NCI-H128 (cell line): ENCODE data around the gene TMPRSS7.
A peak's percentile ranks its signal among the peaks of the same experiment; 100 is the strongest.

Source experiments
- DNase-seq: peaks from one replicate; lab custom pipeline; 2025; ENCODE audit not compliant: unreplicated experiment; lab: John Stamatoyannopoulos, UW

The TMPRSS7 gene

GRCh38 chr3:112095731-112096130 is 61.2 kb downstream of the TMPRSS7 start:
- DNase-seq, result no peak

- no peak for DNase-seq
Observed at GRCh38 chr3:112096176-112096575, 61.6 kb downstream of the TMPRSS7 start.

GRCh38 chr3:112097378-112097777 is 62.8 kb downstream of the TMPRSS7 start:
- peak; percentile 54 for DNase-seq

- DNase-seq, result no peak
Observed at GRCh38 chr3:112101916-112102315, 67.4 kb downstream of the TMPRSS7 start.

- DNase-seq, result no peak
Observed at GRCh38 chr3:112104774-112105173, 70.2 kb downstream of the TMPRSS7 start.

- no peak for DNase-seq
Observed at GRCh38 chr3:112109322-112109721, 74.8 kb downstream of the TMPRSS7 start.

GRCh38 chr3:112111785-112112402 is 77.4 kb downstream of the TMPRSS7 start:
- peak; percentile 67 for DNase-seq

GRCh38 chr3:112114576-112115160 is 80.1 kb downstream of the TMPRSS7 start:
- DNase-seq, result no peak

GRCh38 chr3:112115161-112115739 is 80.7 kb downstream of the TMPRSS7 start:
- no peak for DNase-seq

- DNase-seq, result no peak
Observed at GRCh38 chr3:112115806-112116383, 81.4 kb downstream of the TMPRSS7 start.

GRCh38 chr3:112116748-112117186 is 82.2 kb downstream of the TMPRSS7 start:
- no peak for DNase-seq

- no peak for DNase-seq
Observed at GRCh38 chr3:112117415-112117814, 82.9 kb downstream of the TMPRSS7 start.

GRCh38 chr3:112117841-112118571 is 83.5 kb downstream of the TMPRSS7 start:
- no peak for DNase-seq

GRCh38 chr3:112119962-112120836 is 85.7 kb downstream of the TMPRSS7 start:
- no peak for DNase-seq

- DNase-seq, result no peak
Observed at GRCh38 chr3:112121577-112122547, 87.3 kb downstream of the TMPRSS7 start.

GRCh38 chr3:112122870-112123269 is 88.3 kb downstream of the TMPRSS7 start:
- DNase-seq, result no peak

GRCh38 chr3:112123548-112123947 is 89.0 kb downstream of the TMPRSS7 start:
- DNase-seq, result no peak

GRCh38 chr3:112124907-112125607 is 90.5 kb downstream of the TMPRSS7 start:
- DNase-seq, result no peak

- DNase-seq, result no peak
Observed at GRCh38 chr3:112126511-112126911, 92.0 kb downstream of the TMPRSS7 start.
